22Rv1 (cell line): ENCODE results near the gene PRSS3.
"Not testable (repeated sequence)": the region's sequence is repeated elsewhere in the genome, so short reads cannot be mapped to it uniquely, and the experiment has no call there.

ENCODE experiments used
- H3K27ac ChIP-seq: fragments of 450-650 bp; 2 replicates; pipeline ENCODE4 v1.5.1; 2017
- ZFX ChIP-seq: fragments of 450-650 bp; IDR thresholded peaks from 2 replicates; pipeline ENCODE4 v1.6.1; 2017; ENCODE audit warnings: antibody characterized with exemption, borderline replicate concordance
- TF ChIP-seq, protein P1 (sequence below): fragments of 450-650 bp; IDR thresholded peaks from 2 replicates; pipeline ENCODE4 v1.5.1; 2017; ENCODE audit warnings: mild to moderate bottlenecking

The PRSS3 gene

GRCh38 chr9:33794560-33794959 is 801 bp upstream of the PRSS3 start:
- TF ChIP-seq, protein P1, sequence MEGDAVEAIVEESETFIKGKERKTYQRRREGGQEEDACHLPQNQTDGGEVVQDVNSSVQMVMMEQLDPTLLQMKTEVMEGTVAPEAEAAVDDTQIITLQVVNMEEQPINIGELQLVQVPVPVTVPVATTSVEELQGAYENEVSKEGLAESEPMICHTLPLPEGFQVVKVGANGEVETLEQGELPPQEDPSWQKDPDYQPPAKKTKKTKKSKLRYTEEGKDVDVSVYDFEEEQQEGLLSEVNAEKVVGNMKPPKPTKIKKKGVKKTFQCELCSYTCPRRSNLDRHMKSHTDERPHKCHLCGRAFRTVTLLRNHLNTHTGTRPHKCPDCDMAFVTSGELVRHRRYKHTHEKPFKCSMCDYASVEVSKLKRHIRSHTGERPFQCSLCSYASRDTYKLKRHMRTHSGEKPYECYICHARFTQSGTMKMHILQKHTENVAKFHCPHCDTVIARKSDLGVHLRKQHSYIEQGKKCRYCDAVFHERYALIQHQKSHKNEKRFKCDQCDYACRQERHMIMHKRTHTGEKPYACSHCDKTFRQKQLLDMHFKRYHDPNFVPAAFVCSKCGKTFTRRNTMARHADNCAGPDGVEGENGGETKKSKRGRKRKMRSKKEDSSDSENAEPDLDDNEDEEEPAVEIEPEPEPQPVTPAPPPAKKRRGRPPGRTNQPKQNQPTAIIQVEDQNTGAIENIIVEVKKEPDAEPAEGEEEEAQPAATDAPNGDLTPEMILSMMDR, result no peak
- no peak overlapping the region for H3K27ac ChIP-seq

- H3K27ac ChIP-seq, result no peak overlapping the region
- TF ChIP-seq, protein P1, result no peak
- no peak for TF ChIP-seq ZFX
These were observed 458 bp downstream of the PRSS3 start for GRCh38 chr9:33795819-33796218.

DNA sequence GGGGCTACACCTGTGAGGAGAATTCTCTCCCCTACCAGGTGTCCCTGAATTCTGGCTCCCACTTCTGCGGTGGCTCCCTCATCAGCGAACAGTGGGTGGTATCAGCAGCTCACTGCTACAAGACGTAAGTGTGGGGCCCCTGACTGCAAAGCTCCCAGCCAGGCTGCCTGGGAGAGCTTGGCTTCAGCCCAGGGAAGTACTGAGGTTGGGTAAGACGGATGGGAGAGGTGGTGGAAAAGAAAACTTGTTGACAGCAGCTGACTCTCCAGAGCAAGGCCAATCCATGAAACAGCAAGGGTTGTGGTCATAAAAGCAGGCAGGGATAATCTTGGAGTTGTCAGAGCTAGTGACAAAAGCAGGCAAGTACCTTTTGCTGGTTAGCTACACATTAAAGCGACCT is 1.3 kb downstream of the PRSS3 start:
- not testable (repeated sequence) for H3K27ac ChIP-seq

DNA sequence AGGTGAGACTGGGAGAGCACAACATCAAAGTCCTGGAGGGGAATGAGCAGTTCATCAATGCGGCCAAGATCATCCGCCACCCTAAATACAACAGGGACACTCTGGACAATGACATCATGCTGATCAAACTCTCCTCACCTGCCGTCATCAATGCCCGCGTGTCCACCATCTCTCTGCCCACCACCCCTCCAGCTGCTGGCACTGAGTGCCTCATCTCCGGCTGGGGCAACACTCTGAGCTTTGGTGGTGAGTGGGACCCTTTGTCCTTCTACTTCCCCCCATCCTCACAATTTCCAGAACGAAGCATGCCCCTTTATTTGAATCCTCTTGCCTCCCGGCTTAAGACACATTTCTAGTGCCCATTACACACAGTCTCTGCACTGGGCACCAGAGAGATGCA is 2.5 kb downstream of the PRSS3 start:
- no peak overlapping the region for H3K27ac ChIP-seq
- TF ChIP-seq ZFX, result no peak
- TF ChIP-seq, protein P1, result no peak

DNA sequence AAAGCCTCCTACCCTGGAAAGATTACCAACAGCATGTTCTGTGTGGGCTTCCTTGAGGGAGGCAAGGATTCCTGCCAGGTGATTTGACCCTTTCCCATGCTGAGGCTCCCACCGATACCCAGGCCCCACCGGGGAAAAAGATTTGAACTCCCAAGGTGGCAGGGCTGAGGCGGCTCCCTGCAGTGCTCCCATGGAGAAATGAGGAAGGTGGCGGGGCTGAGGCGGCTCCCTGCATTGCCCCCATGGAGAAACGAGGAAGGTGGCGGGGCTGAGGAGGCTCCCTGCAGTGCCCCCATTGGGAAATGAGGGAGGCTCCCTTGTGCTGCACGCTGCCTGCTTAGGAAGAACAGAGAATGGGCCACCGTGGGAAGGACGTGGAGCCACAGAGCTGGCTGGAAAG is 3.2 kb downstream of the PRSS3 start:
- TF ChIP-seq, protein P1, result no peak

DNA sequence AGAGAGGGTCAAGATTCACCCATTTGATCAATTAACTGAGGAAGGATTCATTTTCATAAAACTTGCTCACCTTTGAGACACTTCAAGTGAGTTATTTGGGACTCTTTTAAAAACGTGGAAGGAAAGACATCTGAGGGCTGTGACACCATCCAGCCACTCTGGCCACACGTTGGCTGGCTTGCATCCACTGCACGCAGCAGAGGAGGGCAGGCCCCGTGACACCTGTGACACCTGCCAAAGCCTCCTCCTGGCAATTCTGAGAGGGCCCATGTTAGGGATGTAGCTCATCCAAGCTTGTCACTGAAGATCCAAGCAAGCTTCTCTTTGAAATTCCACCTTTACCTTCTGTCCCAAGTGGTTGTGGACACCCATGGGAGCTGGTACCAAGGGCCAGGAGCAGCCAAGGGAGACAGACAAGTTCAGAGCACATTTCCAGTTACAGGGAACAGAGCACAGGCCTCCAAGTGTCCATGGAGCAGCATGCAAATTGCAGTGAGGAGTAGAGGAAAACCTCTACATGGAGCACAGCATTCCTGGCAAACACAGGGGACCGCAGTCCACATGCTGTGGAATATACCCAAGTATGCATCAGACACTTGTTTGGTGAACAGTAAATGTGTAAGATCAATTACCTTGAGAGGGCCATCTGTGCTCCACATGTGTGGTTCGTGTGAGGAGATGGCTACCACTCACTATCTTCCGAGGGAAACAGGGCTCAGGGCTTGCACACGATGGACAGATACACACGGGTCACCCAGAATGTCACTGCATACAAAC is 4.8 kb downstream of the PRSS3 start:
- H3K27ac ChIP-seq, result no peak overlapping the region

More for the DNA sequence above, 3.2 kb downstream of the PRSS3 start:
- H3K27ac ChIP-seq, result no peak overlapping the region

GRCh38 chr9:33800886-33801285 is 5.5 kb downstream of the PRSS3 start:
- no peak for TF ChIP-seq ZFX
- TF ChIP-seq, protein P1, result no peak

More for the DNA sequence above, 4.8 kb downstream of the PRSS3 start:
- no peak for TF ChIP-seq ZFX
- TF ChIP-seq, protein P1, result no peak

GRCh38 chr9:33801943-33802500 is 6.7 kb downstream of the PRSS3 start:
- H3K27ac ChIP-seq, result not testable (repeated sequence)

More at GRCh38 chr9:33800886-33801285, 5.5 kb downstream of the PRSS3 start:
- H3K27ac ChIP-seq, result no peak overlapping the region

GRCh38 chr9:33804196-33804595 is 8.8 kb downstream of the PRSS3 start:
- H3K27ac ChIP-seq, result not testable (repeated sequence)

DNA sequence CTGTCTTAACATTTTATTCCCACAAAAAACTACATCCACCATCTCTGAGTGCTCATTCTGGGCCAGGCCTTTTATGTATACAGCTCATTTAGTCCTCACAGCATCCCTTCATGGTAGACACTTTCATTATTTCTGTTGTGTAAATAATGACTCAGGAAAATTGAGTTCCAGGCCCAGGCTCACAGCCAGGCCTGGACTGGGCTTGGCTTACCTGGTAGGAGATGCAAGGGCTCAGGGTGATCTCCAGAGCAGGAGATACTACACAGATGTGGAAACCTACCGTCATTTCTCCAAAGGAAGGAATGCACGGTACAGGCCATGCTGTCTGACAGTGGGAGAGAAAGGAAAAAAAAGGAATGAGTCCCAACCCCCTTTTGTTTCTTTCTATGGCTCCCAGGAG is 11.8 kb downstream of the PRSS3 start:
- H3K27ac ChIP-seq, result peak overlapping the region; percentile 75

GRCh38 chr9:33808979-33809322 is 13.6 kb downstream of the PRSS3 start:
- H3K27ac ChIP-seq, result not testable (repeated sequence)
